Tibial nerve (tissue), 4 donors: Measurements from ENCODE around the gene SIRT7. TPM values are rescaled to one million over a fixed set of nuclear protein-coding genes. Genes with fewer than 3 reads are reported as not detected.
A peak's percentile ranks its signal among the peaks of the same experiment; 100 is the strongest.

ENCODE experiments used
- DNase-seq, 2 donors: peaks; one replicate each; pipeline ENCODE4 v3.0.0-alpha.2; 2019; ENCODE audit warnings: low spot score in 2 of 2
- H3K27ac ChIP-seq, 4 donors: fragments of 200-600 bp; sonication (generic) in 3 of 4; one replicate each; pipeline ENCODE4 v1.5.1; 2017 to 2019; ENCODE audit warnings: mild to moderate bottlenecking in 1 of 4
- H3K27me3 ChIP-seq, 2 donors: fragments of 200-600 bp; sonication (generic) in 1 of 2; one replicate each; pipeline versions ENCODE4 v1.5.1 to v1.6.0; 2017 to 2019
- H3K36me3 ChIP-seq, 3 donors: fragments of 200-600 bp; sonication (generic); one replicate each; pipeline ENCODE4 v1.5.1; 2018 to 2019
- H3K4me1 ChIP-seq, 4 donors: fragments of 200-600 bp; sonication (generic) in 3 of 4; one replicate each; pipeline ENCODE4 v1.5.1; 2017 to 2019
- H3K4me3 ChIP-seq, 4 donors: fragments of 200-600 bp; sonication (generic) in 3 of 4; one replicate each; pipeline ENCODE4 v1.5.1; 2017 to 2019; ENCODE audit warnings: mild to moderate bottlenecking in 1 of 4, moderate library complexity in 1 of 4
- H3K9me3 ChIP-seq, 4 donors: fragments of 200-600 bp; sonication (generic) in 3 of 4; one replicate each; pipeline ENCODE4 v1.5.1; 2017 to 2019
- EP300 ChIP-seq, 2 donors: sonication (generic); formaldehyde crosslinking; IDR thresholded peaks; one replicate each; pipeline ENCODE4 v1.6.1; 2017; ENCODE audit warnings: antibody characterized with exemption in 2 of 2, mild to moderate bottlenecking in 1 of 2
- POLR2A ChIP-seq, 2 donors: fragments of 450-650 bp; IDR thresholded peaks; one replicate each; pipeline ENCODE4 v1.6.1; 2017; ENCODE audit warnings: antibody characterized with exemption in 2 of 2, mild to moderate bottlenecking in 2 of 2, moderate library complexity in 2 of 2
- WGBS, 2 donors: methylation state at CpG; one replicate each; pipeline ENCODE4 v1.1.5; 2018; 5-methylcytosine and 5-hydroxymethylcytosine counted together
- total RNA-seq, 4 donors: library from RNA; depleted of rRNA; stranded (reverse); fragments of >200 nt; gene quantifications; one replicate each; pipeline ENCODE4 v1.1.0, GENCODE V29; 2016
- TF ChIP-seq, protein P1 (sequence below), 5 experiments: fragments of 200-600 bp in 3 of 5; fragments of 450-650 bp in 2 of 5; sonication (generic) in 3 of 5; IDR thresholded peaks; one replicate each; pipeline ENCODE4 v1.5.1; 2016 to 2019; ENCODE audit warnings: antibody characterized with exemption in 5 of 5, mild to moderate bottlenecking in 3 of 5, moderate library complexity in 2 of 5

Gene SIRT7
- total RNA-seq, 4 donors from 2014 or later: 22.3 to 42.2 (median 30.7) TPM

DNA sequence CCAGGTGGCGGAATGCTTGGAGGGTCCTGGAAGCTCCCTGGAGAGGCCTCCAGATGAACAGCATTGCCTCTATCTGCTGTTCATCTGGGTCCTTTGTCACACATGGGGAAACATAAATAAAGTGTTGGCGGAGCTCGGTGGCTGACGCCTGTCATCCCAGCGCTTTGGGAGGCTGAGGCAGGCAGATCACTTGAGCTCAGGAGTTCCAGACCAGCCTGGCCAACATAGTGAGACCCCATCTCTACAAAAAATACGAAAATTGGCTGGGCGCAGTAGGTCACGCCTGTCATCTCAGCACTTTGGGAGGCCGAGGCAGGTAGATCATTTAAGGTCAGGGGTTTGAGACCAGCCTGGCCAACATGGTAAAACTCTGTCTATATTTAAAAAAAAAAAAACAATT, 26.9 kb upstream of the SIRT7 start:
- Histone ChIP-seq H3K4me1 (peaks cover 0 to 12% (median 0%) of the 10 kb centered on the region in 4 donors), H3K9me3 (no peaks in the 10 kb centered on the region), H3K36me3 (no peaks in the 10 kb centered on the region), H3K4me3 (no peak overlapping the region), H3K27me3 (peaks cover 0 to 49% of the 10 kb centered on the region in 2 donors), H3K27ac (no peak overlapping the region)
- TF ChIP-seq POLR2A (IDR thresholded peaks at IDR 0.05): no peak
- TF ChIP-seq, protein P1, sequence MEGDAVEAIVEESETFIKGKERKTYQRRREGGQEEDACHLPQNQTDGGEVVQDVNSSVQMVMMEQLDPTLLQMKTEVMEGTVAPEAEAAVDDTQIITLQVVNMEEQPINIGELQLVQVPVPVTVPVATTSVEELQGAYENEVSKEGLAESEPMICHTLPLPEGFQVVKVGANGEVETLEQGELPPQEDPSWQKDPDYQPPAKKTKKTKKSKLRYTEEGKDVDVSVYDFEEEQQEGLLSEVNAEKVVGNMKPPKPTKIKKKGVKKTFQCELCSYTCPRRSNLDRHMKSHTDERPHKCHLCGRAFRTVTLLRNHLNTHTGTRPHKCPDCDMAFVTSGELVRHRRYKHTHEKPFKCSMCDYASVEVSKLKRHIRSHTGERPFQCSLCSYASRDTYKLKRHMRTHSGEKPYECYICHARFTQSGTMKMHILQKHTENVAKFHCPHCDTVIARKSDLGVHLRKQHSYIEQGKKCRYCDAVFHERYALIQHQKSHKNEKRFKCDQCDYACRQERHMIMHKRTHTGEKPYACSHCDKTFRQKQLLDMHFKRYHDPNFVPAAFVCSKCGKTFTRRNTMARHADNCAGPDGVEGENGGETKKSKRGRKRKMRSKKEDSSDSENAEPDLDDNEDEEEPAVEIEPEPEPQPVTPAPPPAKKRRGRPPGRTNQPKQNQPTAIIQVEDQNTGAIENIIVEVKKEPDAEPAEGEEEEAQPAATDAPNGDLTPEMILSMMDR (IDR thresholded peaks at IDR 0.05): no peak
- TF ChIP-seq EP300 (IDR thresholded peaks at IDR 0.05): no peak
- 91 to 92% methylated on average over 9 of the region's 9 CpGs for WGBS, 2 donors
- DNase-seq: no peak

DNA sequence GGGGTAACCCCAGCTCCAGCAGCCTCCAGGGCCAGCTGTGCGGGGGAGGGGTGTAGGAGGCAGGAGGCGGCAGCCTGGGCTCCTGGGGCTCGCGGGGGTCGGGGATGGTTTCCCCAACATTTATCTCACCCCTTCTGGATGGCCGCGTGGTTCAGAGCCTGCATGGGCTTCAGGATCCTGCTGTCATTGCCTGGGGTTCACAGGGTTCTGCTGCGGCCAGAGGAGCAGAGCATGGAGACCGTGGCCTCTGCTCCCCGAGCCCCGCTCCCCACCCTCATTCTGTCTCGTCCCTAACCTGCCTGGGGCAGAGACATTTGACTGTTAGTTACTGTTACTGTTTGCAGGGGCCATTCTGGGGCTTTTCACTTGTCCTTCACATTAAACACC, 24.2 kb upstream of the SIRT7 start:
- Histone ChIP-seq H3K36me3 (no peaks in the 10 kb centered on the region), H3K4me3 (no peak overlapping the region), H3K27me3 (peaks cover 0 to 57% of the 10 kb centered on the region in 2 donors), H3K9me3 (no peaks in the 10 kb centered on the region), H3K4me1 (peaks cover 0 to 30% (median 0%) of the 10 kb centered on the region in 4 donors), H3K27ac (no peak overlapping the region)
- no peak for DNase-seq
- 39 to 48% methylated on average over 11 of the region's 12 CpGs for WGBS, 2 donors
- TF ChIP-seq POLR2A (IDR thresholded peaks at IDR 0.05) (no peak), EP300 (IDR thresholded peaks at IDR 0.05) (no peak)
- TF ChIP-seq, protein P1 (IDR thresholded peaks at IDR 0.05): no peak

DNA sequence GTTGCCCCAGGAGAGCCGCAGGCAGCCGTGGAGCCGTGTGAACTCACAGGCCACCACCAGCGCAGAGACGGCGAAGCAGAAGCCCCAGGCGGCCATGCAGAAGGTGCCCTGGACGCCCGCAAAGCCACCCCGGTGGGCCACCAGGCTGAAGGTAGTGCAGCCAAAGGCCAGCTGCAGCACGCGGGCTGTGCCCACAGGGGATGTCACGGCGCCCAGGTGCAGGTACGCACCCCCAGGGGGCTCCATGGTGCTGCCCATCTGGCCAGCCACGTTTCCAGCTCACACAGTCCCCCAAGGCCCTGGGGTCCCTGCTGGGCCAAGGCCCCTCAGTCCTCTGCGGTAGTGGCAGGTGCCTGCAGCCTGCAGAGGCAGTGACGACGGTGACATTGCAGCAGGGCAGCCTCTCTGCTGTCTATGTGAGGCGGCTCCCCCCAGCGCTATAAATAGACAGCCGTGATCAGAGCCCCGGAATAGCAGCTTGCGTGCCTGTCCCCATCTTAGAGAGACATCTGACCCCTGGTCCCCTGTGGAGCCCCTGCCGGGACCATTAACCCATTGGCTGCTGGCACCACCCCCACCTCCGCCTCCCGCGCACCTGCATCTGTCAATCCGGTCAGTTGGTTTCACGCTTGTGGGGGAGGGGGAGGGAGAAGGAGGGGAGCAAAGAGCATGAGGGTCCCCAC, 23.6 kb upstream of the SIRT7 start:
- H3K4me1 ChIP-seq: peaks cover 0 to 35% (median 4%) of the 10 kb centered on the region in 4 donors
- WGBS, 2 donors: 9 to 59% methylated on average over 14 to 23 of the region's 30 CpGs
- H3K36me3 ChIP-seq: no peaks in the 10 kb centered on the region
- TF ChIP-seq EP300 (IDR thresholded peaks at IDR 0.05): no peak
- H3K4me3 ChIP-seq: no peak overlapping the region
- no peak for DNase-seq
- no peaks in the 10 kb centered on the region for H3K9me3 ChIP-seq
- no peak overlapping the region for H3K27ac ChIP-seq
- peaks cover 0 to 61% of the 10 kb centered on the region in 2 donors for H3K27me3 ChIP-seq

DNA sequence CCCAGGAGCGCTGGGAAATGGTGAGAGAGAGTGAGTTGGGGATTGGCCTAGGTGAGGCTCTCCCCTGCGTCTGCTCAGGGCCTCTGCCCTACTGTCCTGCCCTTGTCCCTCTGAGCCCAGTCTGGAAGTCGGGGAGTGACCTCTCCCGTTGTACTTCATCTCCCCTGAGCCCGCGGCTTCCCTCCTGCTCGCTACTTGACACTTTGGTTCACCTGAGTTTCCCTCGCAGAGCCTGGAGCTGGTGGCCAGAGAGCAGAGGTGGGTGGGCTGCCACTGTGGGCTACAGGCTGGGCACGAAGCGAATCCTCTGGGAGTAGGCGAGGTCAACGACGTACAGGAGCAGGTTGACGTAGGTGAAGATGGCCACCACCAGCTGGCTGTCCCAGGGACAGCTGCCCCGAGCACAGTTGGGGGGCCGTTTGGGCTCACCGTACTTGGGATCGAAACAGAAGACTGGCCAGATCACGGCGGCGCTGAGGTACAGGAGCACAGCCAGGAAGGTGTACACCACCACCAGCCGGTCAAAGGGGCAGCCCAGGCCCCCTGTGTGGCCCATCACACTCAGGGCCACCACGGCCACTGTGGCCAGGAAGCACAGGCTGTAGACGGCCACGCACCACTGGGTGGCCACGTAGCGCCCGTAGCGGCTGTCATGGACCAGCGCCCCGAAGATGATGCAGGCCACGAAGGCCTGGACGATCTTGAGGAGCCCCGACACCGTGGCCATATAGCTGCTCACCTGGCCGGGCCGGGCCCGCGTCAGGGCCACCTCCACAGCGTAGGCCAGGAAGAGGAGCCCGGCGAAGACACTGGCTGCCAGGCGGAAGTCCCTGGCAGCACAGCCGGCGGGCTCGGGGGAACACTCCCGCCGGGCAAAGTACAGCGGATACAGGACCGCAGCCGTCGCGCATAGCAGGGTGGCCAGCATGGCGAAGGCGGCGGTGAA, 22.8 kb upstream of the SIRT7 start:
- TF ChIP-seq, protein P1 (IDR thresholded peaks at IDR 0.05): no peak
- no peak for TF ChIP-seq EP300 (IDR thresholded peaks at IDR 0.05)
- TF ChIP-seq POLR2A (IDR thresholded peaks at IDR 0.05): no peak
- Histone ChIP-seq H3K27ac (no peak overlapping the region), H3K36me3 (no peaks in the 10 kb centered on the region), H3K4me1 (peaks cover 0 to 39% (median 7%) of the 10 kb centered on the region in 4 donors), H3K9me3 (no peaks in the 10 kb centered on the region), H3K27me3 (peaks cover 0 to 68% of the 10 kb centered on the region in 2 donors), H3K4me3 (no peak overlapping the region)
- 91 to 92% methylated on average over 39 to 40 of the region's 56 CpGs for WGBS, 2 donors
- no peak for DNase-seq

DNA sequence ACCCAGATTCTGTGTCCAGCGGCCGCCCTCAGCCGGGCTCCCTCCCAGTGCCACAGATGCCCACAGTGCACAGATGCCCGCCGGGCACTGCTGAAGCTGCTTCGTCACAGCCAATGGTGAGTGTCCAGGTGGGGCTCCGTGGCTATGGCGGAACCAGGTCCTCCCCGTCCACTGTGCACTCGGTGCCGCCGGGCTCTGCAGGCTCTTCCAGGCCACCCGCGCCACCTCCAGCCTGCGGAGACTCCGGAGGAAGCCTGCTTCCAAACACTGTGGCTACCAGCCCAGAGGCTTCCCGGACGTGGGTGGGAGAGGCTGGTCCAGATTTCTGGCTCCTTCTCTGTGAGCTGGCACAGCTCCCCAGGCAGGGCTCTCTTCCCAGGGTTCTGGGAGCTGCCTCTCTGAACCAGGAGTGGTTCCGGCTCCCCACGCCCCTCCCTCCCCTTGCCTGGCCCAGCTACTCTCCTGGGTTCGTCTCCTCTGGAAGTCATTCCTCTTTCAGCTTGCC, 22.0 kb upstream of the SIRT7 start:
- no peak for DNase-seq
- 43 to 65% methylated on average over 17 to 19 of the region's 21 CpGs for WGBS, 2 donors
- H3K4me3 ChIP-seq: no peak overlapping the region
- no peak for TF ChIP-seq EP300 (IDR thresholded peaks at IDR 0.05)
- no peak for TF ChIP-seq POLR2A (IDR thresholded peaks at IDR 0.05)
- TF ChIP-seq, protein P1 (IDR thresholded peaks at IDR 0.05): no peak
- H3K27me3 ChIP-seq: peaks cover 0 to 68% of the 10 kb centered on the region in 2 donors
- H3K36me3 ChIP-seq: no peaks in the 10 kb centered on the region
- peak overlapping the region in 1 of 4 donors; percentile 2 for H3K27ac ChIP-seq
- peaks cover 0 to 39% (median 7%) of the 10 kb centered on the region in 4 donors for H3K4me1 ChIP-seq
- H3K9me3 ChIP-seq: no peaks in the 10 kb centered on the region
